ENCODE measurements around the gene GRK3. TPM values are rescaled to one million over a fixed set of nuclear protein-coding genes. Genes with fewer than 3 reads are reported as not detected.
"Not testable (repeated sequence)": the region's sequence is repeated elsewhere in the genome, so short reads cannot be mapped to it uniquely, and the experiment has no call there.

The GRK3 gene
- total RNA-seq, 1 donor from 2014 or later: 66.7 TPM

DNA sequence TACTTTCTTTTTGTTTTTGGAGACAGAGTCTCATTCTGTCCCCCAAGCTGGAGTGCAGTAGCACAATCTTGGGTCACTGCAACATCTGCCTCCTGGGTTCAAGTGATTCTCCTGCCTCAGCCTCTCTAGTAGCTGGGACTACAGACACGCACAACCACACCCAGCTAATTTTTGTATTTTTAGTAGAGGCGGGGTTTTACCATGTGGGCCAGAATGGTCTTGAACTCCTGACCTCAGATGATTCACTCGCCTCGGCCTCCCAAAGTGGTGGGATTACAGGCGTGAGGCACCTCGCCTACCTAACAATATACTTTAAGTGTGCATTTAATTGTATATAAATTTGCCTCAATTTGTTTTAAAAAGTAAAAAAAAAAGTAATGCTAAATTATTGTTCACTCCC, 38.4 kb downstream of the GRK3 start:
- intact Hi-C loops (cut with micrococcal nuclease): loop anchor here (5.0 kb wide), 1 partner anchor 36 kb away; no protein-coding TSS in a partner anchor
- ATAC-seq (ENCODE audit: low read depth) (no peak), DNase-seq (no peak)
- Mint-ChIP-seq H3K27ac (no peak overlapping the region), H3K4me3 (no peak overlapping the region), H3K9me3 (no peaks in the 10 kb centered on the region), H3K27me3 (no peaks in the 10 kb centered on the region), H3K4me1 (peaks cover 63% of the 10 kb centered on the region), H3K36me3 (ENCODE audit: low read depth) (peaks cover 29% of the 10 kb centered on the region)
- CTCF ChIA-PET: interaction anchor here (2.1 kb wide), 1 partner anchor 59 kb away, joined by 8 read pairs; no protein-coding TSS in a partner anchor
- TF ChIP-seq, protein P1, sequence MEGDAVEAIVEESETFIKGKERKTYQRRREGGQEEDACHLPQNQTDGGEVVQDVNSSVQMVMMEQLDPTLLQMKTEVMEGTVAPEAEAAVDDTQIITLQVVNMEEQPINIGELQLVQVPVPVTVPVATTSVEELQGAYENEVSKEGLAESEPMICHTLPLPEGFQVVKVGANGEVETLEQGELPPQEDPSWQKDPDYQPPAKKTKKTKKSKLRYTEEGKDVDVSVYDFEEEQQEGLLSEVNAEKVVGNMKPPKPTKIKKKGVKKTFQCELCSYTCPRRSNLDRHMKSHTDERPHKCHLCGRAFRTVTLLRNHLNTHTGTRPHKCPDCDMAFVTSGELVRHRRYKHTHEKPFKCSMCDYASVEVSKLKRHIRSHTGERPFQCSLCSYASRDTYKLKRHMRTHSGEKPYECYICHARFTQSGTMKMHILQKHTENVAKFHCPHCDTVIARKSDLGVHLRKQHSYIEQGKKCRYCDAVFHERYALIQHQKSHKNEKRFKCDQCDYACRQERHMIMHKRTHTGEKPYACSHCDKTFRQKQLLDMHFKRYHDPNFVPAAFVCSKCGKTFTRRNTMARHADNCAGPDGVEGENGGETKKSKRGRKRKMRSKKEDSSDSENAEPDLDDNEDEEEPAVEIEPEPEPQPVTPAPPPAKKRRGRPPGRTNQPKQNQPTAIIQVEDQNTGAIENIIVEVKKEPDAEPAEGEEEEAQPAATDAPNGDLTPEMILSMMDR (IDR thresholded peaks at IDR 0.05): no peak
- POLR2A ChIA-PET: interaction anchor here (0.6 kb wide), 1 partner anchor 17 kb away, joined by 4 read pairs; no protein-coding TSS in a partner anchor

DNA sequence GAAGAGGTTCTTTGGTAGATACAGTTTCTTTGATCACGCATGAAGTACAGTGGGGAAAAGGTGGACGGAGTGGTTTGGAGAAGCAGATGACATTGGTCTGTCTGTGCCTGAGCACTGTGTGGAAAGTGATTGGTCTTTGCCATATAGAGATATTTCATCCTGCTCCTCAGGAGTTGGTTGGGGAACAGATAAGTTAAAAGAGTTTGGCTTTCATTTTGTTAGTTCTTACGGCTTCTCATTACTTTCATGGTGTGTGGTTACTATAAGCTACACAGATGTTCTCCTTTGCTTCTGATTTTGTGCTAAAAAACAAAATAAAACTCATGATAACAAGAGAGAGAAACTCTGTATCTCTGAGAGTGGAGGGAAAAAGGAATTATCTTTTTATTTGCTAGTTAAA, 40.7 kb downstream of the GRK3 start:
- POLR2A ChIA-PET; H3K9me3 Mint-ChIP-seq; H3K4me3 Mint-ChIP-seq; CTCF ChIA-PET; DNase-seq; H3K27me3 Mint-ChIP-seq; ATAC-seq (ENCODE audit: low read depth); H3K27ac Mint-ChIP-seq; intact Hi-C loops (cut with micrococcal nuclease): not testable (repeated sequence)
- Mint-ChIP-seq H3K4me1 (peaks cover 50% of the 10 kb centered on the region), H3K36me3 (ENCODE audit: low read depth) (peaks cover 33% of the 10 kb centered on the region)

DNA sequence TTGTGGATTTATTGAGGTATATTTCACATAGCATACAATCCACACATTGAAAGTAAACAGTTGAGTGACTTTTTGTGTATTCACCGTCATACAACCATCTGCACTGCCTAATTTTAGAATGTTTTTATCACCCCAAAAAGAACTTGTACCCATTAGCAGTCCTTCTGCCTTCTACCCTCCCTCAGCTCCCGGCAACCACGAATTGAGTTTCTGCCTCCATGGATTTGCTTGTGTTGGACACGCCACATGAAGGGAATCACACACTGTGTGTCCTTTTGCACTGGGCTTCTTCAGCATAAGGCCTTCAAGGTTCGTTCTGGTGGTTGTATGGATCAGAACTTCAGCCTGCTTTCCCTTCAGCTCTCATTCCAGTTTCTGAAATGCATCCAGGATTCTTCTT, 41.1 kb downstream of the GRK3 start:
- Mint-ChIP-seq H3K36me3 (ENCODE audit: low read depth) (peaks cover 34% of the 10 kb centered on the region), H3K4me1 (peaks cover 48% of the 10 kb centered on the region)
- H3K27ac Mint-ChIP-seq; DNase-seq; POLR2A ChIA-PET; intact Hi-C loops (cut with micrococcal nuclease); CTCF ChIA-PET; H3K4me3 Mint-ChIP-seq; H3K9me3 Mint-ChIP-seq; ATAC-seq (ENCODE audit: low read depth); H3K27me3 Mint-ChIP-seq: not testable (repeated sequence)

DNA sequence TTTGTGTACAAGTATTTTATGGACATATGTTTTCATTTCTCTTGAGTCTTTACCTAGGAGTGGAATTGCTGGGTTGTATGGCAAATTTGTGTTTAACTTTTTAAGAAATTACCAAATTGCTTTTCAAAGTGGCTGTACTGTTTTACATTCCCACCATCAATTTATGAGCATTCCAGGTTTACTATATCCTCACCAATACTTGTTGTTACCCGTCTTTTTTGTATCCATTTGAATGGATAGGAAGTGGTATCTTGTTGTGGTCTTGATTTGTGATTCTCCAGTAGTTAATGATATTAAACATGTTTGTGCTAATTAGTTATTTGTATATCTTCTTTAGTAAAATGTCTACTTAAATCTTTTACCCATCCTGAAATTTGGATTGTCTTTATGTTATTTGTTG, 46.8 kb downstream of the GRK3 start:
- H3K27me3 Mint-ChIP-seq; ATAC-seq (ENCODE audit: low read depth); intact Hi-C loops (cut with micrococcal nuclease); H3K9me3 Mint-ChIP-seq; H3K4me3 Mint-ChIP-seq; DNase-seq; POLR2A ChIA-PET; H3K27ac Mint-ChIP-seq: not testable (repeated sequence)
- H3K36me3 Mint-ChIP-seq (ENCODE audit: low read depth): peaks cover 45% of the 10 kb centered on the region
- CTCF ChIA-PET: interaction anchor here (0.6 kb wide), 1 partner anchor 18 kb away, joined by 3 read pairs; no protein-coding TSS in a partner anchor
- peaks cover 19% of the 10 kb centered on the region for H3K4me1 Mint-ChIP-seq

DNA sequence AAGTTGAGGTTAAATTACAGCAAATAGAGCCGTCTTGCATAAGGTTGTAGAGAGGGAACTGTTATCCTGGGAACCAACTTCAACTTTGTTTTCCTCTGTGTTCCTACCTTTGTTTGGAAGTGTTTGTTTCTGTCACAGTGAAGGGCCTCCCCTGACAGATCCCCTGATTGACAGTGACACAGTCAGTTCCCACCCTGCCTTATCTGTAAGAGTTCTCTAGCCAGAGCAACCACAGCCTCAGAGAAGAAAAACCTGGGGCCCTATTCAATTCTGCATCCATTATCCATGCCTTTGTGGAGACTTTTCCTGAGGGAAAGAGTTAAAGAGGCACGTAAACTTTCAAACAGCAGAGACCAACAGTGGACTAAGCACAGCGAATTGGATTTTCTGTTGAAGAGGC, 48.7 kb downstream of the GRK3 start:
- Mint-ChIP-seq H3K36me3 (ENCODE audit: low read depth) (peaks cover 41% of the 10 kb centered on the region), H3K4me1 (peaks cover 25% of the 10 kb centered on the region)
- ATAC-seq (ENCODE audit: low read depth); H3K4me3 Mint-ChIP-seq; DNase-seq; POLR2A ChIA-PET; H3K27ac Mint-ChIP-seq; H3K27me3 Mint-ChIP-seq; intact Hi-C loops (cut with micrococcal nuclease); H3K9me3 Mint-ChIP-seq: not testable (repeated sequence)
- CTCF ChIA-PET: interaction anchor here (1.0 kb wide), 1 partner anchor 69 kb away, joined by 4 read pairs; no protein-coding TSS in a partner anchor

DNA sequence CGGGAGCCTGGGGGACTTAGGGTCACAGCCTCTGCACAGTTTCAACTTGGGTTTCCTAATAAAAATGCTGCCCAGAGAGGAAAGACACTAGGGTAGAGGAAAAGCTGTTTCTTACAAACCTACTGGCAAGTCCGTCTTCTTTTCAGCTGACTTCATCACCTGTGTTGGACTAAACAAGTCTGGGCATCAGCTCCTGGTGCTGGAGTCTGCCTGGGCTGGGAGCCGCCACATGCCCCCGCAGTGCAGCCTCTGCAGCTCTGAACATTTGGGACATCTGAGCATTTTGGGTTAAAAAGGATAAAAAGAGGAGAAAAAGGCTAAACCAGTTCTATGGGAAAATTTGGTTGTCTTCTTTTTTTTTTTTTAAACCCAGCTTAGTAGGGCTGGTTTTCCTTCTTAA, 49.1 kb downstream of the GRK3 start:
- ATAC-seq (ENCODE audit: low read depth); POLR2A ChIA-PET; intact Hi-C loops (cut with micrococcal nuclease); H3K27ac Mint-ChIP-seq; H3K27me3 Mint-ChIP-seq; H3K9me3 Mint-ChIP-seq; DNase-seq; H3K4me3 Mint-ChIP-seq: not testable (repeated sequence)
- CTCF ChIA-PET: interaction anchor here (1.0 kb wide), 1 partner anchor 69 kb away, joined by 4 read pairs; no protein-coding TSS in a partner anchor
- peaks cover 26% of the 10 kb centered on the region for H3K4me1 Mint-ChIP-seq
- peaks cover 39% of the 10 kb centered on the region for H3K36me3 Mint-ChIP-seq (ENCODE audit: low read depth)

DNA sequence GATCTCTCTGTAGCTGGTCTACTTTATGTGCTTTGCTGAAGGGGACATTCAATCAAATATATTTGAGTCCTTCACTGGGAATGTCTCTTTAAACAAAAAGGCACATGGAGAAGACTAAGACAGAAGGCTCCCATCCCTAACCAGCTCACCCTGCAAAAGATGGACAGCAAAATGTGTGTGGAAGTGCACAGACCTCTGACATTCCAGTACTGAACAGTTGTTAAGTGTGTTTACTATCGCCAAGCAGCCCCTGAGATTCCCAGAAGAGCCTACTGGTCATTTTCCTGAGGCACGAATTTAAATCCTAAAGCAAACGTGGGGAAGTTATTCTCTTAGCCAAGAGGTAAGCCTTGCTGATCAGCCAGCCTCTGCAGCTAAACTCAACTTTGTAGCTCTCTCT, 50.3 kb downstream of the GRK3 start:
- POLR2A ChIA-PET: interaction anchor here (0.6 kb wide), 1 partner anchor 26 kb away, joined by 7 read pairs; no protein-coding TSS in a partner anchor
- H3K4me3 Mint-ChIP-seq, CTCF ChIA-PET: not testable (repeated sequence)

DNA sequence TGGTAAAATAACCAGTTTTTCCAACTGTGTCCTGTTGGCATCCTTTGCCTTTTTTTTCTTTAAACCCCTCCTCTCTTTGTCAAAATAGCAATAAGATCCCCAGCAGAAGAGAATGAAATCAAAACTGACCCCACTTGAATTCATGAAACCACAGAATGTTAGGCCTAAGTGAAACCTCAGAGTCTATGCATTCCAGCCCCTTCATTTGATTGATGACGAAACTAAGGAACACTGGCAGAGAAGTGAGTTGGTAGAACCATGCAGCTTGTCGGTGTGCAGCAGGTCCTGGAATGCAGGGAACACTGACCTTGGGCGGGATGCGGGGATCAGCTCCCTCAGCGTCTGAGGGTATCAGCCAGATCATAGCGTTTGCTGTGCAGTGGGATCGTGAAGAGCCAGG, 57.5 kb downstream of the GRK3 start:
- Mint-ChIP-seq H3K4me1 (peaks cover 62% of the 10 kb centered on the region), H3K27me3 (no peaks in the 10 kb centered on the region), H3K9me3 (no peaks in the 10 kb centered on the region), H3K4me3 (no peak overlapping the region), H3K27ac (no peak overlapping the region), H3K36me3 (ENCODE audit: low read depth) (peaks cover 33% of the 10 kb centered on the region)
- TF ChIP-seq, protein P1 (IDR thresholded peaks at IDR 0.05): no peak
- DNase-seq (no peak), ATAC-seq (ENCODE audit: low read depth) (no peak)
- ChIA-PET POLR2A (interaction anchor here (0.7 kb wide), 1 partner anchor 48 kb away, joined by 3 read pairs; no protein-coding TSS in a partner anchor), CTCF (interaction anchor here (0.7 kb wide), 1 partner anchor 49 kb away, joined by 3 read pairs; no protein-coding TSS in a partner anchor)
- intact Hi-C loops (cut with micrococcal nuclease): loop anchor here (5.0 kb wide), 1 partner anchor 50 kb away; no protein-coding TSS in a partner anchor

More for the DNA sequence above, 50.3 kb downstream of the GRK3 start:
- DNase-seq; ATAC-seq (ENCODE audit: low read depth); H3K27ac Mint-ChIP-seq; intact Hi-C loops (cut with micrococcal nuclease); H3K9me3 Mint-ChIP-seq; H3K27me3 Mint-ChIP-seq: not testable (repeated sequence)
- peaks cover 45% of the 10 kb centered on the region for H3K36me3 Mint-ChIP-seq (ENCODE audit: low read depth)
- peaks cover 37% of the 10 kb centered on the region for H3K4me1 Mint-ChIP-seq
